ENCODE results near the gene ERCC3. TPM values are rescaled to one million over a fixed set of nuclear protein-coding genes. Genes with fewer than 3 reads are reported as not detected.
"Not testable (repeated sequence)": the region's sequence is repeated elsewhere in the genome, so short reads cannot be mapped to it uniquely, and the experiment has no call there.

The ERCC3 gene
- total RNA-seq, 1 experiment from 2014 or later, result 52.7 TPM

- H3K9me3 ChIP-seq (ENCODE audit: control insufficient read depth in 1 of 2, insufficient read depth in 1 of 2, low read depth in 1 of 2, low read length in 2 of 2); H3K27ac ChIP-seq (ENCODE audit: low read depth, low read length); H3K9me2 ChIP-seq (ENCODE audit: insufficient read depth); BruUV-seq (replicated peaks); H3K4me3 ChIP-seq (replicated peaks in 1 of 2; ENCODE audit: low read depth in 1 of 2, low read length in 2 of 2); H3K4me2 ChIP-seq (ENCODE audit: low read length); intact Hi-C loops (cut with micrococcal nuclease); DNase-seq (ENCODE audit: low read depth, low spot score); H3K36me3 ChIP-seq (ENCODE audit: control insufficient read depth in 1 of 2, insufficient read depth in 2 of 2, low read length in 2 of 2); ATAC-seq; H2AFZ ChIP-seq (ENCODE audit: low read depth, low read length, poor library complexity, severe bottlenecking); POLR2A ChIA-PET; RAD21 ChIA-PET (ENCODE audit: low non-redundant PET in 1 of 2, low total read pairs in 2 of 2, uncharacterized antibody in 2 of 2, unreplicated experiment in 2 of 2); H3K27me3 ChIP-seq (ENCODE audit: insufficient read depth, low read length); H3K79me2 ChIP-seq (ENCODE audit: insufficient read depth, low read length); H4K20me1 ChIP-seq (ENCODE audit: insufficient read depth); CTCF ChIA-PET; H3K9ac ChIP-seq (ENCODE audit: low read length): not testable (repeated sequence)
- peaks cover 0 to 11% of the 10 kb centered on the region in 2 experiments; a peak in 1 of 4 replicates for H3K4me1 ChIP-seq (ENCODE audit: control insufficient read depth in 1 of 2, insufficient read depth in 2 of 2, low read length in 2 of 2)
These were observed 79.7 kb downstream of the ERCC3 start for GRCh38 chr2:127214201-127214600.

GRCh38 chr2:127208313-127208712, 85.6 kb downstream of the ERCC3 start:
- no peaks in the 10 kb centered on the region for H3K36me3 ChIP-seq (ENCODE audit: control insufficient read depth in 1 of 2, insufficient read depth in 2 of 2, low read length in 2 of 2)
- no peaks in the 10 kb centered on the region for H3K9me2 ChIP-seq (ENCODE audit: insufficient read depth)
- TF ChIP-seq MAX (IDR thresholded peaks at IDR 0.05), result no peak
- TF ChIP-seq JUND (IDR thresholded peaks at IDR 0.05), result no peak
- TF ChIP-seq FOSL1 (IDR thresholded peaks at IDR 0.05; ENCODE audit: low read depth), result no peak
- POLR2A ChIA-PET, result no interaction called here
- H3K9ac ChIP-seq (ENCODE audit: low read length), result no peak overlapping the region
- no peaks in the 10 kb centered on the region for H4K20me1 ChIP-seq (ENCODE audit: insufficient read depth)
- RAD21 ChIA-PET (ENCODE audit: low non-redundant PET in 1 of 2, low total read pairs in 2 of 2, uncharacterized antibody in 2 of 2, unreplicated experiment in 2 of 2), result no interaction called here
- no TSS peak for BruUV-seq (replicated peaks)
- H3K79me2 ChIP-seq (ENCODE audit: insufficient read depth, low read length), result no peaks in the 10 kb centered on the region
- H3K4me1 ChIP-seq (ENCODE audit: control insufficient read depth in 1 of 2, insufficient read depth in 2 of 2, low read length in 2 of 2), result peaks cover 0 to 5% of the 10 kb centered on the region in 2 experiments; a peak in 1 of 4 replicates
- H3K27me3 ChIP-seq (ENCODE audit: insufficient read depth, low read length), result no peaks in the 10 kb centered on the region
- no peaks in the 10 kb centered on the region for H3K9me3 ChIP-seq (ENCODE audit: control insufficient read depth in 1 of 2, insufficient read depth in 1 of 2, low read depth in 1 of 2, low read length in 2 of 2)
- H3K27ac ChIP-seq (ENCODE audit: low read depth, low read length), result no peak overlapping the region
- ATAC-seq (no peak), DNase-seq (ENCODE audit: low read depth, low spot score) (no peak)
- H3K4me2 ChIP-seq (ENCODE audit: low read length), result no peak overlapping the region
- no peak overlapping the region for H3K4me3 ChIP-seq (replicated peaks in 1 of 2; ENCODE audit: low read depth in 1 of 2, low read length in 2 of 2)
- no peak overlapping the region for H2AFZ ChIP-seq (ENCODE audit: low read depth, low read length, poor library complexity, severe bottlenecking)
- CTCF ChIA-PET, result interaction anchor here (3.7 kb wide), 1 partner anchor 11 kb away, joined by 13 read pairs; no protein-coding TSS in a partner anchor
- intact Hi-C loops (cut with micrococcal nuclease), result no loop called here

Other genes with a start within 250 kb of the ERCC3 start
- gene BIN1, start 187.0 kb downstream of the ERCC3 start, total RNA-seq (2021; ENCODE audit: unreplicated experiment), result 31.8 TPM
- not detected for gene CYP27C1, start 73.8 kb downstream of the ERCC3 start, total RNA-seq (2021; ENCODE audit: unreplicated experiment)
- gene MAP3K2, start 93.8 kb upstream of the ERCC3 start, total RNA-seq (2021; ENCODE audit: unreplicated experiment), result 44.5 TPM
- gene PROC, start 124.3 kb upstream of the ERCC3 start, total RNA-seq (2021; ENCODE audit: unreplicated experiment), result not detected
- gene IWS1, start 232.3 kb upstream of the ERCC3 start, total RNA-seq (2021; ENCODE audit: unreplicated experiment), result 46.6 TPM
- gene MYO7B, start 241.5 kb upstream of the ERCC3 start, total RNA-seq (2021; ENCODE audit: unreplicated experiment), result 0.07 TPM